ENCODE measurements around the gene SGK1.
"Not testable (repeated sequence)": the region's sequence is repeated elsewhere in the genome, so short reads cannot be mapped to it uniquely, and the experiment has no call there.

SGK1 gene

GRCh38 chr6:134216301-134217010 lies 101.5 kb downstream of the SGK1 start:
- Histone ChIP-seq H3K4me1 (ENCODE audit: insufficient read depth, low read length) (no peaks in the 10 kb centered on the region), H3K4me3 (ENCODE audit: low read depth in 1 of 2, low read length in 2 of 2) (no peak overlapping the region), H3K9ac (ENCODE audit: low read length) (no peak overlapping the region), H3K36me3 (ENCODE audit: insufficient read depth, low read length) (no peaks in the 10 kb centered on the region), H3K9me3 (ENCODE audit: low read length) (no peaks in the 10 kb centered on the region), H3K27ac (ENCODE audit: low read depth, low read length) (no peak overlapping the region), H3K27me3 (ENCODE audit: control insufficient read depth in 1 of 2, insufficient read depth in 2 of 2, low read length in 2 of 2) (no peaks in the 10 kb centered on the region)

GRCh38 chr6:134213410-134213809 lies 104.5 kb downstream of the SGK1 start:
- not testable (repeated sequence) for H3K27me3 ChIP-seq (ENCODE audit: control insufficient read depth in 1 of 2, insufficient read depth in 2 of 2, low read length in 2 of 2); H3K27ac ChIP-seq (ENCODE audit: low read depth, low read length); H3K4me1 ChIP-seq (ENCODE audit: insufficient read depth, low read length); H3K9me3 ChIP-seq (ENCODE audit: low read length); H3K9ac ChIP-seq (ENCODE audit: low read length); H3K36me3 ChIP-seq (ENCODE audit: insufficient read depth, low read length); H3K4me3 ChIP-seq (ENCODE audit: low read depth in 1 of 2, low read length in 2 of 2)

- no peaks in the 10 kb centered on the region for H3K9me3 ChIP-seq (ENCODE audit: low read length)
- no peaks in the 10 kb centered on the region for H3K4me1 ChIP-seq (ENCODE audit: insufficient read depth, low read length)
- no peak overlapping the region for H3K27ac ChIP-seq (ENCODE audit: low read depth, low read length)
- H3K27me3 ChIP-seq (ENCODE audit: control insufficient read depth in 1 of 2, insufficient read depth in 2 of 2, low read length in 2 of 2): no peaks in the 10 kb centered on the region
- H3K4me3 ChIP-seq (ENCODE audit: low read depth in 1 of 2, low read length in 2 of 2): no peak overlapping the region
- no peaks in the 10 kb centered on the region for H3K36me3 ChIP-seq (ENCODE audit: insufficient read depth, low read length)
- no peak overlapping the region for H3K9ac ChIP-seq (ENCODE audit: low read length)
These were observed 106.6 kb downstream of the SGK1 start for GRCh38 chr6:134211297-134211696.

- Histone ChIP-seq H3K4me1 (ENCODE audit: insufficient read depth, low read length) (no peaks in the 10 kb centered on the region), H3K9ac (ENCODE audit: low read length) (no peak overlapping the region), H3K27me3 (ENCODE audit: control insufficient read depth in 1 of 2, insufficient read depth in 2 of 2, low read length in 2 of 2) (no peaks in the 10 kb centered on the region), H3K27ac (ENCODE audit: low read depth, low read length) (no peak overlapping the region), H3K36me3 (ENCODE audit: insufficient read depth, low read length) (no peaks in the 10 kb centered on the region), H3K9me3 (ENCODE audit: low read length) (no peaks in the 10 kb centered on the region), H3K4me3 (ENCODE audit: low read depth in 1 of 2, low read length in 2 of 2) (no peak overlapping the region)
These were observed 110.5 kb downstream of the SGK1 start for GRCh38 chr6:134207421-134207820.

GRCh38 chr6:134205366-134205765 lies 112.5 kb downstream of the SGK1 start:
- H3K27ac ChIP-seq (ENCODE audit: low read depth, low read length): no peak overlapping the region
- no peaks in the 10 kb centered on the region for H3K9me3 ChIP-seq (ENCODE audit: low read length)
- no peaks in the 10 kb centered on the region for H3K27me3 ChIP-seq (ENCODE audit: control insufficient read depth in 1 of 2, insufficient read depth in 2 of 2, low read length in 2 of 2)
- H3K4me3 ChIP-seq (ENCODE audit: low read depth in 1 of 2, low read length in 2 of 2): no peak overlapping the region
- H3K9ac ChIP-seq (ENCODE audit: low read length): no peak overlapping the region
- H3K4me1 ChIP-seq (ENCODE audit: insufficient read depth, low read length): no peaks in the 10 kb centered on the region
- no peaks in the 10 kb centered on the region for H3K36me3 ChIP-seq (ENCODE audit: insufficient read depth, low read length)

GRCh38 chr6:134204759-134205158 lies 113.2 kb downstream of the SGK1 start:
- not testable (repeated sequence) for H3K9ac ChIP-seq (ENCODE audit: low read length); H3K27ac ChIP-seq (ENCODE audit: low read depth, low read length); H3K36me3 ChIP-seq (ENCODE audit: insufficient read depth, low read length)

GRCh38 chr6:134204031-134204430 lies 113.9 kb downstream of the SGK1 start:
- H3K4me1 ChIP-seq (ENCODE audit: insufficient read depth, low read length): no peaks in the 10 kb centered on the region
- H3K36me3 ChIP-seq (ENCODE audit: insufficient read depth, low read length): no peaks in the 10 kb centered on the region
- H3K9ac ChIP-seq (ENCODE audit: low read length): no peak overlapping the region
- no peak overlapping the region for H3K27ac ChIP-seq (ENCODE audit: low read depth, low read length)
- no peaks in the 10 kb centered on the region for H3K9me3 ChIP-seq (ENCODE audit: low read length)
- H3K4me3 ChIP-seq (ENCODE audit: low read depth in 1 of 2, low read length in 2 of 2): no peak overlapping the region
- H3K27me3 ChIP-seq (ENCODE audit: control insufficient read depth in 1 of 2, insufficient read depth in 2 of 2, low read length in 2 of 2): no peaks in the 10 kb centered on the region

More at GRCh38 chr6:134204759-134205158, 113.2 kb downstream of the SGK1 start:
- not testable (repeated sequence) for H3K27me3 ChIP-seq (ENCODE audit: control insufficient read depth in 1 of 2, insufficient read depth in 2 of 2, low read length in 2 of 2); H3K4me1 ChIP-seq (ENCODE audit: insufficient read depth, low read length); H3K4me3 ChIP-seq (ENCODE audit: low read depth in 1 of 2, low read length in 2 of 2); H3K9me3 ChIP-seq (ENCODE audit: low read length)

- H3K4me1 ChIP-seq (ENCODE audit: insufficient read depth, low read length): no peaks in the 10 kb centered on the region
- H3K27ac ChIP-seq (ENCODE audit: low read depth, low read length): no peak overlapping the region
These were observed 116.2 kb downstream of the SGK1 start for GRCh38 chr6:134201716-134202115.

GRCh38 chr6:134199848-134200606 lies 117.9 kb downstream of the SGK1 start:
- Histone ChIP-seq H3K36me3 (ENCODE audit: insufficient read depth, low read length) (no peaks in the 10 kb centered on the region), H3K27me3 (ENCODE audit: control insufficient read depth in 1 of 2, insufficient read depth in 2 of 2, low read length in 2 of 2) (no peaks in the 10 kb centered on the region), H3K4me1 (ENCODE audit: insufficient read depth, low read length) (no peaks in the 10 kb centered on the region), H3K4me3 (ENCODE audit: low read depth in 1 of 2, low read length in 2 of 2) (no peak overlapping the region), H3K9ac (ENCODE audit: low read length) (no peak overlapping the region), H3K9me3 (ENCODE audit: low read length) (no peaks in the 10 kb centered on the region), H3K27ac (ENCODE audit: low read depth, low read length) (no peak overlapping the region)

More at GRCh38 chr6:134201716-134202115, 116.2 kb downstream of the SGK1 start:
- H3K9me3 ChIP-seq (ENCODE audit: low read length): no peaks in the 10 kb centered on the region
- H3K27me3 ChIP-seq (ENCODE audit: control insufficient read depth in 1 of 2, insufficient read depth in 2 of 2, low read length in 2 of 2): no peaks in the 10 kb centered on the region
- no peak overlapping the region for H3K4me3 ChIP-seq (ENCODE audit: low read depth in 1 of 2, low read length in 2 of 2)
- H3K36me3 ChIP-seq (ENCODE audit: insufficient read depth, low read length): no peaks in the 10 kb centered on the region
- no peak overlapping the region for H3K9ac ChIP-seq (ENCODE audit: low read length)

GRCh38 chr6:134198093-134198492 lies 119.8 kb downstream of the SGK1 start:
- Histone ChIP-seq H3K36me3 (ENCODE audit: insufficient read depth, low read length) (no peaks in the 10 kb centered on the region), H3K9me3 (ENCODE audit: low read length) (no peaks in the 10 kb centered on the region), H3K4me1 (ENCODE audit: insufficient read depth, low read length) (no peaks in the 10 kb centered on the region), H3K27ac (ENCODE audit: low read depth, low read length) (no peak overlapping the region), H3K9ac (ENCODE audit: low read length) (no peak overlapping the region), H3K4me3 (ENCODE audit: low read depth in 1 of 2, low read length in 2 of 2) (no peak overlapping the region), H3K27me3 (ENCODE audit: control insufficient read depth in 1 of 2, insufficient read depth in 2 of 2, low read length in 2 of 2) (no peaks in the 10 kb centered on the region)

- not testable (repeated sequence) for H3K27ac ChIP-seq (ENCODE audit: low read depth, low read length); H3K9me3 ChIP-seq (ENCODE audit: low read length); H3K9ac ChIP-seq (ENCODE audit: low read length); H3K36me3 ChIP-seq (ENCODE audit: insufficient read depth, low read length); H3K4me3 ChIP-seq (ENCODE audit: low read depth in 1 of 2, low read length in 2 of 2); H3K4me1 ChIP-seq (ENCODE audit: insufficient read depth, low read length); H3K27me3 ChIP-seq (ENCODE audit: control insufficient read depth in 1 of 2, insufficient read depth in 2 of 2, low read length in 2 of 2)
These were observed 120.2 kb downstream of the SGK1 start for GRCh38 chr6:134197685-134198084.
